ENCODE measurements around the gene ARHGAP11A. TPM values are rescaled to one million over a fixed set of nuclear protein-coding genes. Genes with fewer than 3 reads are reported as not detected.

Gene ARHGAP11A
- total and polyA plus RNA-seq, 9 of the 15 experiments (the other 6 are each of a cell fraction or from before 2014, with no cell fraction given): 17.5 to 92.5 (median 61.1) TPM

DNA sequence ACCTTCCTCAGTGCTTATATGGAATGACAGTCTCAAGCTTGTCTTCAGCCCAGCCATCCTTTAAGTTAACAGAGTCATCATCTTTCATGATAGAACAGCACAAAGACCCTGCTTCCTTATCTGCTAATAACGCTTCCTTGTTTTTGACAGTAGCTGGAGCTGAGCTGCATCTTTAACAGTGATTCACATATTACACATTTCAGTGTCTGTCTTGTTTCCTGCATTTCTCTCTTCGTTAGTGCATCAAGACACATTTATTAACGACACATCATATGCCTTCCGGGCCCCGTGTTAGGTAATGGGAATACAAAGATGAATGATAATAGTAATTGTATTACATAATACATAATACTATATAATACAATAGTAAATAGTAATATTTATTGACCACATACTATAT lies 72.3 kb downstream of the ARHGAP11A start:
- POLR2A ChIA-PET: no interaction called here
- H4K20me1 ChIP-seq (replicated peaks; ENCODE audit: control insufficient read depth, insufficient read depth, low read length): no peaks in the 10 kb centered on the region
- H3K9me1 ChIP-seq (ENCODE audit: control insufficient read depth, insufficient read depth, low read length): no peaks in the 10 kb centered on the region
- DNase-seq (ENCODE audit: extremely low read depth in 1 of 4, low spot score in 3 of 4) (no peak), ATAC-seq (no peak), FAIRE-seq (no peak)
- no peaks in the 10 kb centered on the region for H3K9me3 ChIP-seq (replicated peaks; ENCODE audit: control insufficient read depth, insufficient read depth, low read depth, low read length)
- 2% methylated on average over 5 of the region's 5 CpGs for WGBS (ENCODE audit: insufficient coverage, low coverage, missing lambda C conversion rate)
- no peak overlapping the region for H3K4me2 ChIP-seq (ENCODE audit: insufficient read depth, low read length)
- no peak overlapping the region for H3K9ac ChIP-seq (ENCODE audit: insufficient read depth in 1 of 2, low read depth in 2 of 2, low read length in 2 of 2)
- no peak overlapping the region for H2AFZ ChIP-seq (ENCODE audit: low read depth, low read length)
- no peak overlapping the region for H3K27ac ChIP-seq (ENCODE audit: extremely low read depth, low read depth, low read length)
- H3K4me3 ChIP-seq: no peak overlapping the region
- H3K36me3 ChIP-seq (ENCODE audit: control insufficient read depth, insufficient read depth, low read length): no peaks in the 10 kb centered on the region
- in situ Hi-C loops (cut with MboI) (no loop called here), intact Hi-C loops (cut with micrococcal nuclease) (no loop called here)
- H3K4me1 ChIP-seq (replicated peaks in 1 of 2; ENCODE audit: control insufficient read depth in 2 of 2, insufficient read depth in 2 of 2, low read length in 2 of 2): no peaks in the 10 kb centered on the region
- BruUV-seq (replicated peaks): no TSS peak
- CTCF ChIA-PET (ENCODE audit: low intra/inter-chr PET ratio): no interaction called here
- H3K79me2 ChIP-seq (ENCODE audit: control insufficient read depth, insufficient read depth, low read length): no peaks in the 10 kb centered on the region
- peaks cover 20 to 21% of the 10 kb centered on the region in 2 experiments; a peak in 4 of 5 replicates for H3K27me3 ChIP-seq (ENCODE audit: control insufficient read depth in 2 of 2, insufficient read depth in 2 of 2, low read length in 2 of 2)
- TF ChIP-seq ELF4 (CRISPR knock-in tag; IDR thresholded peaks at IDR 0.05): no peak
- TF ChIP-seq EHMT2 (IDR thresholded peaks at IDR 0.05): no peak
- no peak for TF ChIP-seq ZNF277 (CRISPR knock-in tag; IDR thresholded peaks at IDR 0.05; ENCODE audit: borderline replicate concordance)
- no peak for TF ChIP-seq TSHZ1 (CRISPR knock-in tag; IDR thresholded peaks at IDR 0.05)
- TF ChIP-seq POLR3A (IDR thresholded peaks at IDR 0.05; ENCODE audit: borderline replicate concordance, extremely low read depth, insufficient read depth, insufficient read length): no peak
- no peak for TF ChIP-seq ZNF778 (CRISPR knock-in tag; IDR thresholded peaks at IDR 0.05)
- no peak for TF ChIP-seq DPF2 (IDR thresholded peaks at IDR 0.05)
- no peak for TF ChIP-seq NR0B1 (IDR thresholded peaks at IDR 0.05; ENCODE audit: partially characterized antibody)
- TF ChIP-seq EP300 (IDR thresholded peaks at IDR 0.05; ENCODE audit: low read length): no peak
- no peak for TF ChIP-seq ARID2 (IDR thresholded peaks at IDR 0.05)
